Adrenal gland (tissue), 12 donors: ENCODE results near the gene RAB43. TPM values are rescaled to one million over a fixed set of nuclear protein-coding genes. Genes with fewer than 3 reads are reported as not detected.

Experiments
- DNase-seq, 7 donors: peaks; one replicate each; pipeline ENCODE4 v3.0.0-alpha.2; 2019 to 2020
- H3K27ac ChIP-seq, 5 donors: fragments of 200-600 bp; sonication (generic) in 4 of 5; 1 replicate in 3 of 5; 2 replicates in 2 of 5; pipeline versions ENCODE4 v1.5.1 to v1.8.0; 2016 to 2020; ENCODE audit warnings: mild to moderate bottlenecking in 1 of 5
- H3K27me3 ChIP-seq: fragments of 200-600 bp; 2 replicates; pipeline ENCODE4 v1.8.0; 2021
- H3K36me3 ChIP-seq, 2 donors: fragments of 200-600 bp; replicated peaks in 1 of 2; 1 replicate in 1 of 2; 2 replicates in 1 of 2; pipeline versions ENCODE4 v1.5.1 to v1.8.0; 2018 to 2022
- H3K4me1 ChIP-seq, 2 donors: fragments of 200-600 bp; replicated peaks in 1 of 2; 1 replicate in 1 of 2; 2 replicates in 1 of 2; pipeline versions ENCODE4 v1.5.1 to v1.8.0; 2018 to 2021
- H3K4me3 ChIP-seq, 4 donors: fragments of 200-600 bp; sonication (generic) in 3 of 4; one replicate each; pipeline ENCODE4 v1.5.1; 2016 to 2018
- H3K9me3 ChIP-seq, 3 donors: fragments of 200-600 bp; sonication (generic) in 1 of 3; replicated peaks in 1 of 3; 1 replicate in 2 of 3; 2 replicates in 1 of 3; pipeline versions ENCODE4 v1.5.1 to v1.8.0; 2016 to 2021
- CTCF ChIP-seq, 6 experiments: fragments of 450-650 bp in 4 of 6; fragments of 200-600 bp in 2 of 6; sonication (generic) in 1 of 6; IDR thresholded peaks; 1 replicate in 5 of 6; 2 replicates in 1 of 6; pipeline versions ENCODE4 v1.5.1 to v1.8.0; 2016 to 2021; ENCODE audit warnings: antibody characterized with exemption in 6 of 6, mild to moderate bottlenecking in 2 of 6, moderate library complexity in 1 of 6
- POLR2A ChIP-seq, 2 donors: fragments of 450-650 bp; IDR thresholded peaks; one replicate each; pipeline ENCODE4 v1.6.1; 2017; ENCODE audit warnings: antibody characterized with exemption in 2 of 2, mild to moderate bottlenecking in 2 of 2, moderate library complexity in 1 of 2
- WGBS, 4 donors: extraction: QIAGEN DNeasy Blood & Tissue Kit in 2 of 4; methylation state at CpG; one replicate each; pipeline versions ENCODE4 v1.1.5 to v1.1.7; 2013 to 2017; 5-methylcytosine and 5-hydroxymethylcytosine counted together
- intact Hi-C, 2 donors: fragments of 100-400 bp; cut with DNase I; formaldehyde crosslinking; loops; one replicate each; pipeline versions ENCODE4 v1.14.1 to v1.15.0; 2022 to 2023
- polyA plus RNA-seq, 3 donors: library from polyadenylated mRNA; stranded (reverse); fragments of 200-250 nt in 2 of 3; fragments of 350-450 nt in 1 of 3; fragmentation: Illumina TruSeq in 1 of 3; extraction: RNeasy Lipid Tissue Mini Kit (QIAGEN cat#74804) in 1 of 3; gene quantifications; one replicate each; pipeline ENCODE4 v1.2.3, GENCODE V29; 2013 to 2014
- total RNA-seq, 9 donors: library from RNA; depleted of rRNA in 4 of 9; stranded (reverse); fragments of >200 nt in 4 of 9; fragments of 120-200 nt in 1 of 9; fragmentation: NEBNext Ultra II Directional in 1 of 9; extraction: Animal tissue kit (Norgen Biotek cat#: 25700) in 1 of 9; gene quantifications; one replicate each; pipeline versions ENCODE4 v1.1.0 to v1.2.4, GENCODE V29; 2013 to 2023
- donor health status: healthy with polysubstance abuse.
- donor health status: Bipolar disorder and iron deficiency.
- donor health status: DM: yes; HTN: yes; CAD: no.
- donor health status: DM: no; HTN: no; CAD: no.
- donor health status: DM: no; HTN: no; CAD: no.
- donor health status: DM: yes; HTN: yes; CAD: no.

Gene RAB43
- total and polyA plus RNA-seq, 12 donors, result 0.33 to 37.2 (median 24.3) TPM

- intact Hi-C loops, result no loop called here
Measured at GRCh38 chr3:129061023-129061887, 60.3 kb downstream of the RAB43 start.

GRCh38 chr3:129060276-129061022 lies 61.2 kb downstream of the RAB43 start, which contains the start of gene GP9:
TSS of gene GP9 (plus strand) at chr3:129060779. CDS start at chr3:129061740, 961 bp downstream.
- TF ChIP-seq POLR2A (IDR thresholded peaks at IDR 0.05) (no peak), CTCF (IDR thresholded peaks at IDR 0.05) (no peak)
- WGBS, 4 donors, result 67 to 78% (median 72%) methylated on average over 6 to 13 of the region's 13 CpGs
- Histone ChIP-seq H3K4me1 (no peaks in the 10 kb centered on the region), H3K36me3 (no peaks in the 10 kb centered on the region), H3K27me3 (no peaks in the 10 kb centered on the region), H3K4me3 (no peak within 1 kb of the TSS), H3K27ac (no peak within 1 kb of the TSS), H3K9me3 (no peaks in the 10 kb centered on the region)
- intact Hi-C loops, result no loop called here
- DNase-seq, result no peak

More at GRCh38 chr3:129061023-129061887, 60.3 kb downstream of the RAB43 start:
- H3K27me3 ChIP-seq, result no peaks in the 10 kb centered on the region
- TF ChIP-seq POLR2A (IDR thresholded peaks at IDR 0.05) (no peak), CTCF (IDR thresholded peaks at IDR 0.05) (no peak)
- H3K27ac ChIP-seq, result no peak overlapping the region
- no peaks in the 10 kb centered on the region for H3K4me1 ChIP-seq
- no peak overlapping the region for H3K4me3 ChIP-seq
- no peaks in the 10 kb centered on the region for H3K36me3 ChIP-seq
- no peak for DNase-seq
- H3K9me3 ChIP-seq, result no peaks in the 10 kb centered on the region
- WGBS, 4 donors, result 85 to 91% (median 88%) methylated on average over 11 to 19 of the region's 19 CpGs

- TF ChIP-seq CTCF (IDR thresholded peaks at IDR 0.05) (no peak), POLR2A (IDR thresholded peaks at IDR 0.05) (no peak)
- Histone ChIP-seq H3K4me1 (no peaks in the 10 kb centered on the region), H3K36me3 (no peaks in the 10 kb centered on the region), H3K27ac (no peak overlapping the region), H3K4me3 (no peak overlapping the region), H3K9me3 (no peaks in the 10 kb centered on the region), H3K27me3 (no peaks in the 10 kb centered on the region)
- no peak for DNase-seq
- 76 to 87% (median 79%) methylated on average over 10 to 11 of the region's 11 CpGs for WGBS, 4 donors
- intact Hi-C loops, result loop anchor here (10.0 kb wide), 2 partner anchors 185 to 195 kb away; partner anchors contain the start of gene COPG1 (in 1 of the 2)
Measured at GRCh38 chr3:129059311-129059958, 62.2 kb downstream of the RAB43 start.
